Measurements from ENCODE around the gene CLPSL2.

The CLPSL2 gene

DNA sequence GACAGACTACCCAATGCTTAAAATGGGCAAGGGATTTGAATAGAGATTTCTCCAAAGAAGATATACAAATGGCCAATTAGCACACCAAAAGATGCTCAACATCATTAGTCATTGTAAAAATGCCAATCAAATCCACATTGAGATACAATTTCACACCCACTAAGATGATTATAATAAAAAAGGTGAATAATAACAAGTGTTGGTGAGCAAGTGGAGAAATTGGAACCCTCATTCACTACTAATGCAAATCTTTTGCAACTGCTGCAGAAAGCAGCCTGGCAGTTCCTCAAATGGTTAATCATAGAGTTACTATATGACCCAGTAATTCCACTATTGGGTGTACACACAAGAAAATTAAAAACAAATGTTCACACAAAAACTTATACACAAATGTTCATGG lies 41.1 kb downstream of the CLPSL2 start:
- Histone ChIP-seq H3K4me1 (ENCODE audit: insufficient read depth, insufficient read length) (no peaks in the 10 kb centered on the region), H3K4me3 (ENCODE audit: insufficient read length, low read depth) (no peak overlapping the region), H3K9ac (ENCODE audit: insufficient read length, low read depth) (no peak overlapping the region), H3K9me3 (ENCODE audit: insufficient read depth, low read length) (0 out of 2 replicates have a peak, but pooled peaks cover 4% of the 10 kb centered on the region), H3K36me3 (ENCODE audit: insufficient read depth, insufficient read length, low read length) (no peaks in the 10 kb centered on the region), H3K27me3 (ENCODE audit: insufficient read depth, insufficient read length) (no peaks in the 10 kb centered on the region)
- TF ChIP-seq SUZ12 (IDR thresholded peaks at IDR 0.05; ENCODE audit: extremely low read depth, insufficient read depth, insufficient read length) (no peak), ZNF274 (IDR thresholded peaks at IDR 0.05; ENCODE audit: low read depth, low read length) (no peak), YY1 (IDR thresholded peaks at IDR 0.05; ENCODE audit: insufficient read depth, insufficient read length) (no peak)
- DNase-seq (ENCODE audit: low read depth, low spot score) = no peak

DNA sequence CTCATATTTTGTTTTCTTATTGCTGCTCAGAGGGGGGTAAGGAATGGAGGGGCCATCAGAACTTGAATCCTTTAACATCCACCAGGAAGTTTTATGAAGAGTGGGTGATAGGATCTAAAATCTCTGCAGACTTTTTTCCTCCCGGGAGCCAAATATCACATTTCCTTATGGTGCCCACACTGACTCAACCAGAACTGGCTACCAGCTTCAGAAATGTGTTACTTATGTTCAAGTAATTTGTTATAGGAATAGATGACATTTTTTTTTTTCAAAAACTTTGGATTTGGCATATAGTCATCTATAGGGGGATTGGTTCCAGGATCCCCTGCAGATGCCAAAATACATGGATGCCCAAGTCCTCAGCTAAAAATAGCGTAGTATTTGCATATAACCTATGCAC lies 47.2 kb downstream of the CLPSL2 start:
- H3K4me1 ChIP-seq (ENCODE audit: insufficient read depth, insufficient read length) = no peaks in the 10 kb centered on the region
- no peak for TF ChIP-seq YY1 (IDR thresholded peaks at IDR 0.05; ENCODE audit: insufficient read depth, insufficient read length)
- no peak for TF ChIP-seq ZNF274 (IDR thresholded peaks at IDR 0.05; ENCODE audit: low read depth, low read length)
- no peak for TF ChIP-seq SUZ12 (IDR thresholded peaks at IDR 0.05; ENCODE audit: extremely low read depth, insufficient read depth, insufficient read length)
- DNase-seq (ENCODE audit: low read depth, low spot score) = no peak
- no peaks in the 10 kb centered on the region for H3K36me3 ChIP-seq (ENCODE audit: insufficient read depth, insufficient read length, low read length)
- no peaks in the 10 kb centered on the region for H3K9me3 ChIP-seq (ENCODE audit: insufficient read depth, low read length)
- H3K27me3 ChIP-seq (ENCODE audit: insufficient read depth, insufficient read length) = no peaks in the 10 kb centered on the region
- no peak overlapping the region for H3K4me3 ChIP-seq (ENCODE audit: insufficient read length, low read depth)
- no peak overlapping the region for H3K9ac ChIP-seq (ENCODE audit: insufficient read length, low read depth)

- Histone ChIP-seq H3K36me3 (ENCODE audit: insufficient read depth, insufficient read length, low read length) (no peaks in the 10 kb centered on the region), H3K4me3 (ENCODE audit: insufficient read length, low read depth) (no peak overlapping the region), H3K9ac (ENCODE audit: insufficient read length, low read depth) (no peak overlapping the region), H3K9me3 (ENCODE audit: insufficient read depth, low read length) (no peaks in the 10 kb centered on the region), H3K27me3 (ENCODE audit: insufficient read depth, insufficient read length) (no peaks in the 10 kb centered on the region), H3K4me1 (ENCODE audit: insufficient read depth, insufficient read length) (no peaks in the 10 kb centered on the region)
- no peak for DNase-seq (ENCODE audit: low read depth, low spot score)
- TF ChIP-seq ZNF274 (IDR thresholded peaks at IDR 0.05; ENCODE audit: low read depth, low read length) = no peak
Observed at GRCh38 chr6:35824552-35825192, 48.3 kb downstream of the CLPSL2 start.

Data from NT2/D1 (cell line).